ENCODE data around the gene CAMKK2.
"Not testable (repeated sequence)": the region's sequence is repeated elsewhere in the genome, so short reads cannot be mapped to it uniquely, and the experiment has no call there.

Gene CAMKK2

GRCh38 chr12:121202407-121203355 lies 93.8 kb downstream of the CAMKK2 start:
- DNase-seq (ENCODE audit: low read depth in 1 of 2, low spot score in 1 of 2) = no peak

- not testable (repeated sequence) for DNase-seq (ENCODE audit: low read depth in 1 of 2, low spot score in 1 of 2)
Observed at GRCh38 chr12:121201140-121201539, 95.4 kb downstream of the CAMKK2 start.

GRCh38 chr12:121198949-121199348 lies 97.6 kb downstream of the CAMKK2 start:
- no peak for DNase-seq (ENCODE audit: low read depth in 1 of 2, low spot score in 1 of 2)

GRCh38 chr12:121196902-121197301 lies 99.6 kb downstream of the CAMKK2 start:
- DNase-seq (ENCODE audit: low read depth in 1 of 2, low spot score in 1 of 2) = no peak

- DNase-seq (ENCODE audit: low read depth in 1 of 2, low spot score in 1 of 2) = no peak
Observed at GRCh38 chr12:121191151-121191550, 105.4 kb downstream of the CAMKK2 start.

- no peak for DNase-seq (ENCODE audit: low read depth in 1 of 2, low spot score in 1 of 2)
Observed at GRCh38 chr12:121190523-121191031, 105.9 kb downstream of the CAMKK2 start.

GRCh38 chr12:121189619-121190155 lies 106.8 kb downstream of the CAMKK2 start:
- no peak for DNase-seq (ENCODE audit: low read depth in 1 of 2, low spot score in 1 of 2)

- no peak for DNase-seq (ENCODE audit: low read depth in 1 of 2, low spot score in 1 of 2)
Observed at GRCh38 chr12:121189131-121189530, 107.4 kb downstream of the CAMKK2 start.

- no peak for DNase-seq (ENCODE audit: low read depth in 1 of 2, low spot score in 1 of 2)
Observed at GRCh38 chr12:121188227-121188626, 108.3 kb downstream of the CAMKK2 start.
